K562 (cell line): ENCODE data around the gene SEZ6. TPM values are rescaled to one million over a fixed set of nuclear protein-coding genes. Genes with fewer than 3 reads are reported as not detected.

Experiments used
- ATAC-seq: fragments of 200-7000 bp; cut with Tn5 transposase; 3 replicates; pipeline ENCODE4 v1.9.1; 2020; ENCODE audit warnings: moderate library complexity
- BruUV-seq: library from RNA; stranded (reverse); fragments of 400-500 nt; replicated peaks from 2 replicates; lab custom pipeline; 2021; lab: Mats Ljungman, UMichigan
- CTCF ChIA-PET: fragments of 300-600 bp; formaldehyde crosslinking; extraction: SDS; loops from one replicate; lab custom pipeline; 2021; ENCODE audit warnings: low intra/inter-chr PET ratio; lab: Yijun Ruan, JAX
- POLR2A ChIA-PET: fragments of 300-600, 350-650 bp; sonication (Branson Sonifier 250); formaldehyde crosslinking; extraction: SDS; loops from one replicate; lab custom pipeline; 2021; ENCODE audit warnings: antibody characterized with exemption, inconsistent platforms; lab: Yijun Ruan, JAX
- DNase-seq, 4 experiments: peaks; one replicate each; pipeline versions ENCODE4 v3.0.0 to v3.0.0-alpha.2; 2011 to 2018; ENCODE audit warnings: low spot score in 3 of 4, mixed read lengths in 3 of 4; ENCODE audit errors: extremely low read depth in 1 of 4
- FAIRE-seq: peaks from 2 replicates; lab custom pipeline; 2011; peaks lifted over from hg19 to GRCh38; lab: Jason Lieb, UNC
- H2AFZ ChIP-seq: 2 replicates; pipeline ENCODE4 v1.6.0; 2011; ENCODE audit warnings: low read depth, low read length, control low read depth, inconsistent platforms
- H3K27ac ChIP-seq: fragments of 200-600 bp; 3 replicates; pipeline ENCODE4 v1.8.0; 2011; ENCODE audit warnings: low read depth, mild to moderate bottlenecking, control low read depth, inconsistent platforms, low read length, moderate library complexity, mixed read lengths; ENCODE audit errors: extremely low read depth
- H3K27me3 ChIP-seq, 2 experiments: fragments of 300-600 bp in 1 of 2; 2 replicates in 1 of 2; 3 replicates in 1 of 2; pipeline versions ENCODE4 v1.6.0 to v1.8.0; 2011; ENCODE audit warnings: inconsistent platforms in 2 of 2, low read length in 2 of 2, mild to moderate bottlenecking in 1 of 2, mixed read lengths in 1 of 2, moderate library complexity in 1 of 2; ENCODE audit not compliant: control insufficient read depth in 2 of 2, insufficient read depth in 2 of 2
- H3K36me3 ChIP-seq: fragments of 300-600 bp; 3 replicates; pipeline ENCODE4 v1.8.0; 2011; ENCODE audit warnings: mild to moderate bottlenecking, low read length, inconsistent platforms; ENCODE audit not compliant: control insufficient read depth, insufficient read depth
- H3K4me1 ChIP-seq, 2 experiments: fragments of 200-600 bp in 1 of 2; replicated peaks in 1 of 2; 2 replicates in 1 of 2; 3 replicates in 1 of 2; pipeline versions ENCODE4 v1.5.1 to v1.8.0; 2011; ENCODE audit warnings: inconsistent platforms in 2 of 2, low read length in 2 of 2, mild to moderate bottlenecking in 1 of 2, mixed read lengths in 1 of 2, moderate library complexity in 1 of 2; ENCODE audit not compliant: control insufficient read depth in 2 of 2, insufficient read depth in 2 of 2
- H3K4me2 ChIP-seq: 2 replicates; pipeline ENCODE4 v1.6.1; 2011; ENCODE audit warnings: low read length, control low read depth, inconsistent platforms, mixed read lengths; ENCODE audit not compliant: insufficient read depth
- H3K4me3 ChIP-seq: fragments of 200-600 bp; sonication (generic), shearing (Covaris generic); 2 replicates; pipeline ENCODE4 v1.5.1; 2016; ENCODE audit warnings: control low read depth, inconsistent platforms
- H3K79me2 ChIP-seq: fragments of 200-600 bp; 3 replicates; pipeline ENCODE4 v1.8.0; 2011; ENCODE audit warnings: low read length, inconsistent platforms; ENCODE audit not compliant: control insufficient read depth, insufficient read depth
- H3K9ac ChIP-seq, 2 experiments: 2 replicates each; pipeline versions ENCODE4 v1.6.0 to v1.6.1; 2011; ENCODE audit warnings: low read depth in 2 of 2, low read length in 2 of 2, control low read depth in 1 of 2, inconsistent platforms in 1 of 2, mild to moderate bottlenecking in 1 of 2, mixed read lengths in 1 of 2; ENCODE audit not compliant: insufficient read depth in 1 of 2
- H3K9me1 ChIP-seq: one replicate; pipeline ENCODE4 v1.6.0; 2011; ENCODE audit warnings: inconsistent platforms, mild to moderate bottlenecking, low read length, moderate library complexity; ENCODE audit not compliant: control insufficient read depth, insufficient read depth
- H3K9me3 ChIP-seq: replicated peaks from 2 replicates; pipeline ENCODE4 v1.5.1; 2011; ENCODE audit warnings: low read depth, low read length, inconsistent platforms; ENCODE audit not compliant: control insufficient read depth, insufficient read depth
- H4K20me1 ChIP-seq: replicated peaks from 2 replicates; pipeline ENCODE4 v1.6.1; 2011; ENCODE audit warnings: low read length, inconsistent platforms, mixed read lengths; ENCODE audit not compliant: control insufficient read depth, insufficient read depth
- CEBPG ChIP-seq, 3 experiments: fragments of 200-800 bp in 1 of 3; sonication (Bioruptor generic) in 1 of 3; sonication (generic) in 1 of 3; formaldehyde crosslinking in 1 of 3; IDR thresholded peaks in 2 of 3; conservative IDR thresholded peaks in 1 of 3; 2 replicates each; pipeline versions ENCODE4 v1.6.1 to v1.8.0; 2016 to 2022; ENCODE audit warnings: missing compliant biosample characterization in 2 of 3, missing genetic modification characterization in 2 of 3, mild to moderate bottlenecking in 1 of 3, missing genetic modification reagents in 1 of 3
- NR2C2 ChIP-seq, 2 experiments: fragments of 200-800 bp in 1 of 2; sonication (Bioruptor generic) in 1 of 2; sonication (generic) in 1 of 2; formaldehyde crosslinking in 1 of 2; IDR thresholded peaks; 2 replicates each; pipeline versions ENCODE4 v1.6.1 to v1.8.0; 2016 to 2022; ENCODE audit warnings: mild to moderate bottlenecking in 1 of 2, missing compliant biosample characterization in 1 of 2, missing genetic modification characterization in 1 of 2, missing genetic modification reagents in 1 of 2
- RBFOX2 ChIP-seq: fragments of 200-400 bp; formaldehyde crosslinking; IDR thresholded peaks from 2 replicates; pipeline ENCODE4 v1.6.1; 2017; ENCODE audit warnings: low read depth, mild to moderate bottlenecking, low read length, moderate library complexity
- SMC3 ChIP-seq: conservative IDR thresholded peaks from 2 replicates; pipeline ENCODE4 v1.6.1; 2011; ENCODE audit warnings: low read depth, low read length, improper control_type of control experiment; ENCODE audit not compliant: insufficient read depth
- YBX1 ChIP-seq: fragments of 450-650 bp; IDR thresholded peaks from 2 replicates; pipeline ENCODE4 v1.7.1; 2016; ENCODE audit warnings: mild to moderate bottlenecking
- ZBTB17 ChIP-seq: fragments of 450-650 bp; formaldehyde crosslinking; IDR thresholded peaks from 2 replicates; pipeline ENCODE4 v1.4.0; 2020; ENCODE audit warnings: mild to moderate bottlenecking
- ZNF512 ChIP-seq: IDR thresholded peaks from 2 replicates; pipeline ENCODE4 v1.6.1; 2016; ENCODE audit warnings: missing genetic modification characterization, missing compliant biosample characterization
- WGBS: fragments of 100-300 bp; shearing (Covaris generic); methylation state at CpG from one replicate; pipeline ENCODE4 v1.1.6; 2016; ENCODE audit warnings: low coverage, mixed read lengths; ENCODE audit not compliant: insufficient coverage; ENCODE audit errors: missing lambda C conversion rate; 5-methylcytosine and 5-hydroxymethylcytosine counted together
- in situ Hi-C: fragments of 300-500 bp; cut with MboI; formaldehyde crosslinking; loops from 4 replicates; pipeline ENCODE4 v1.15.0; 2018; ENCODE audit warnings: inconsistent platforms, mixed read lengths
- intact Hi-C: fragments of 100-400 bp; cut with micrococcal nuclease; formaldehyde crosslinking; loops from 2 replicates; pipeline ENCODE4 v1.14.2; 2022
- polyA plus RNA-seq, 8 experiments: library from polyadenylated mRNA; depleted of rRNA in 4 of 8; stranded (reverse) in 5 of 8; unstranded in 3 of 8; fragments of >200 nt; fragmentation: Nextera tagmentation in 2 of 8; fragmentation: Illumina TruSeq in 1 of 8; extraction: Ambion mirVana in 2 of 8; extraction: Trizol in 1 of 8; gene quantifications; 2 replicates each; pipeline versions ENCODE4 v1.2.1 to v1.2.3, GENCODE V29; 2011 to 2014; ENCODE audit warnings: inconsistent platforms in 1 of 8, missing spikeins in 1 of 8
- total RNA-seq, 7 experiments: library from RNA; depleted of rRNA in 6 of 7; stranded (reverse); fragments of >200 nt in 6 of 7; fragmentation: Illumina TruSeq in 2 of 7; extraction: Trizol in 2 of 7; gene quantifications; 2 replicates each; pipeline versions ENCODE4 v1.2.1 to v1.2.3, GENCODE V29; 2011 to 2021; ENCODE audit warnings: low replicate concordance in 1 of 7
- TF ChIP-seq, protein P1 (sequence below): fragments of 450-650 bp; IDR thresholded peaks from 2 replicates; pipeline ENCODE4 v1.6.1; 2016

SEZ6 gene
- total and polyA plus RNA-seq, 9 of the 15 experiments (the other 6 are each of a cell fraction or from before 2014, with no cell fraction given) = not detected

- TF ChIP-seq, protein P1, sequence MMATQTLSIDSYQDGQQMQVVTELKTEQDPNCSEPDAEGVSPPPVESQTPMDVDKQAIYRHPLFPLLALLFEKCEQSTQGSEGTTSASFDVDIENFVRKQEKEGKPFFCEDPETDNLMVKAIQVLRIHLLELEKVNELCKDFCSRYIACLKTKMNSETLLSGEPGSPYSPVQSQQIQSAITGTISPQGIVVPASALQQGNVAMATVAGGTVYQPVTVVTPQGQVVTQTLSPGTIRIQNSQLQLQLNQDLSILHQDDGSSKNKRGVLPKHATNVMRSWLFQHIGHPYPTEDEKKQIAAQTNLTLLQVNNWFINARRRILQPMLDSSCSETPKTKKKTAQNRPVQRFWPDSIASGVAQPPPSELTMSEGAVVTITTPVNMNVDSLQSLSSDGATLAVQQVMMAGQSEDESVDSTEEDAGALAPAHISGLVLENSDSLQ = peak; percentile 34; the same call in 1 of the 2 replicates
- peak; percentile 95 for TF ChIP-seq ZBTB17 (CRISPR knock-in tag)
Observed at GRCh38 chr17:28983286-28984230, 22.3 kb downstream of the SEZ6 start (continued).

DNA sequence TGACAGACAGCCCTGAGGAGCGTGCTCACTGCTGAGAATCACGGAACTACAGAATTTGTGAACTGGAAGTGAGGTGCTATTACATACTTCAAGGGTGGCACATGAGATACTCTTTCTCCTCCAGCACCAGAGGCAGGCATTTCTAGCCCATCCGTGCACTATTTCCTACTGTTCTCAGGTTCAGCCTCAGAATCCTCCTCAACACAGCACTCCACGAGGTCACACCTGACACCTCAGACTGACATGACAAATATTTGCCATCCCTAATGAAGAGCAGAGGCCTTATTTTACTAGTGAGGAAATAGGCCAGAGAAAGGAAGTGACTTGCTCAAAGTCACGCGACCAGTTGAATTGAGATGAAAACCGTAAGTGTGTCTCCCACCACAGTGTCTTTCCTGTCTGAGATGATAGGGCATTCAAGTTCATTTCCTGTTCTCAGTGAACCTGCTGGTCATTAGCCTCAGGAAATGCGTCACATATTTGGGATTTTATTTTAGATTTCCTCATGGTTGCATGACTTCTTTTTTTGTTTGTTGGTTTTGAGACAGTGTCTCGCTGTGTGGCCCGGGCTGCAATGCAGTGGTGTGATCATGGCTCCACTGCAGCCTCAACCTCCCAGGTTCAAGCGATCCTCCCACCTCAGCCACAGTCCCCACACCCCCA lies 23.6 kb downstream of the SEZ6 start:
- no peak overlapping the region for H3K4me3 ChIP-seq
- H3K36me3 ChIP-seq = no peaks in the 10 kb centered on the region
- H3K9me3 ChIP-seq = no peaks in the 10 kb centered on the region
- POLR2A ChIA-PET = interaction anchor here (1.3 kb wide), 1 partner anchor 33 kb away, joined by 3 read pairs; no protein-coding TSS in a partner anchor
- in situ Hi-C loops (no loop called here), intact Hi-C loops (no loop called here)
- BruUV-seq = no TSS peak
- peaks cover 0 to 9% of the 10 kb centered on the region in 2 experiments; a peak in 1 of 5 replicates for H3K4me1 ChIP-seq
- H3K79me2 ChIP-seq = no peaks in the 10 kb centered on the region
- peaks cover 9 to 64% of the 10 kb centered on the region in 2 experiments; a peak in 4 of 5 replicates for H3K27me3 ChIP-seq
- H3K27ac ChIP-seq = no peak overlapping the region
- no peak overlapping the region for H3K4me2 ChIP-seq
- DNase-seq (no peak), ATAC-seq (no peak), FAIRE-seq (peak; percentile 11)
- H2AFZ ChIP-seq = no peak overlapping the region
- H4K20me1 ChIP-seq = peaks cover 16% of the 10 kb centered on the region; the same call in 1 of the 2 replicates
- H3K9ac ChIP-seq = no peak overlapping the region
- CTCF ChIA-PET = no interaction called here
- WGBS = 7% methylated on average over 10 of the region's 11 CpGs
- no peaks in the 10 kb centered on the region for H3K9me1 ChIP-seq
- no peak for TF ChIP-seq CEBPG (CRISPR knock-in tag; IDR thresholded peaks at IDR 0.05)
- TF ChIP-seq CEBPG (tag; conservative IDR thresholded peaks at IDR 0.05 in 1 of 2, IDR thresholded peaks at IDR 0.05 in 1 of 2) = 0 out of 4 replicates have a peak, but pooled peaks of 1 of the 2 experiments have one; percentile 30
- TF ChIP-seq NR2C2 (CRISPR knock-in tag; IDR thresholded peaks at IDR 0.05) = no peak
- peak; percentile 57; the same call in 1 of the 2 replicates for TF ChIP-seq NR2C2 (tag; IDR thresholded peaks at IDR 0.05)
- no peak for TF ChIP-seq ZNF512 (tag)
- no peak for TF ChIP-seq RBFOX2
- TF ChIP-seq, protein P1 = peak; percentile 50; the same call in 1 of the 2 replicates
- no peak for TF ChIP-seq YBX1
- TF ChIP-seq SMC3 = no peak
